Measurements from ENCODE around the gene BABAM2.

The BABAM2 gene

GRCh38 chr2:27991146-27991545, 100.6 kb downstream of the BABAM2 start:
- POLR2A ChIA-PET: no interaction called here
- TF ChIP-seq EGR2 (tag by site-specific recombination; IDR thresholded peaks at IDR 0.05; ENCODE audit: low read depth): no peak
- TF ChIP-seq ZNF645 (tag by site-specific recombination; IDR thresholded peaks at IDR 0.05): no peak
- TF ChIP-seq ZNF138 (tag by site-specific recombination; IDR thresholded peaks at IDR 0.05; ENCODE audit: borderline replicate concordance): no peak
- TF ChIP-seq ZNF585B (tag by site-specific recombination; IDR thresholded peaks at IDR 0.05): no peak
- TF ChIP-seq ZNF140 (tag by site-specific recombination; IDR thresholded peaks at IDR 0.05): no peak
- no peak for TF ChIP-seq ZBTB7A (tag by site-specific recombination; IDR thresholded peaks at IDR 0.05; ENCODE audit: low read depth)
- no peak for TF ChIP-seq HOXA7 (CRISPR knock-in tag; IDR thresholded peaks at IDR 0.05; ENCODE audit: borderline replicate concordance)
- no peak for TF ChIP-seq ZNF16 (tag by site-specific recombination; IDR thresholded peaks at IDR 0.05; ENCODE audit: low read depth)
- no peak for TF ChIP-seq ZNF214 (tag by site-specific recombination; IDR thresholded peaks at IDR 0.05; ENCODE audit: borderline replicate concordance)
- no peak for TF ChIP-seq ZNF677 (tag by site-specific recombination; IDR thresholded peaks at IDR 0.05)
- no peak for TF ChIP-seq ZNF837 (tag by site-specific recombination; IDR thresholded peaks at IDR 0.05)
- TF ChIP-seq ZNF211 (tag by site-specific recombination; IDR thresholded peaks at IDR 0.05; ENCODE audit: low read depth): no peak
- TF ChIP-seq SALL2 (tag by site-specific recombination; IDR thresholded peaks at IDR 0.05; ENCODE audit: borderline replicate concordance): no peak
- TF ChIP-seq ZNF169 (tag by site-specific recombination; IDR thresholded peaks at IDR 0.05): no peak
- no peak for TF ChIP-seq ZXDB (tag by site-specific recombination; IDR thresholded peaks at IDR 0.05)
- TF ChIP-seq ZNF514 (tag by site-specific recombination; IDR thresholded peaks at IDR 0.05): no peak
- TF ChIP-seq ZNF670 (tag by site-specific recombination; IDR thresholded peaks at IDR 0.05; ENCODE audit: low read depth): no peak
- no peak for TF ChIP-seq ZNF610 (tag by site-specific recombination; IDR thresholded peaks at IDR 0.05; ENCODE audit: borderline replicate concordance)
- no peak for TF ChIP-seq ZNF660 (tag by site-specific recombination; IDR thresholded peaks at IDR 0.05)

GRCh38 chr2:27992787-27993401, 102.4 kb downstream of the BABAM2 start:
- Histone ChIP-seq H3K36me3 (ENCODE audit: control insufficient read depth in 2 of 2, insufficient read depth in 1 of 2, low read length in 2 of 2) (no peaks in the 10 kb centered on the region), H3K27ac (ENCODE audit: extremely low read depth, low read depth, low read length) (no peak overlapping the region), H3K4me3 (ENCODE audit: low read depth, low read length) (no peak overlapping the region), H3K9me3 (ENCODE audit: control insufficient read depth, insufficient read depth, low read depth, low read length) (no peaks in the 10 kb centered on the region), H3K4me1 (ENCODE audit: control insufficient read depth, insufficient read depth, low read length) (no peaks in the 10 kb centered on the region)
- TF ChIP-seq SCRT2 (tag by site-specific recombination; IDR thresholded peaks at IDR 0.05) (no peak), TSHZ1 (tag by site-specific recombination; IDR thresholded peaks at IDR 0.05; ENCODE audit: borderline replicate concordance) (no peak), ZNF223 (tag by site-specific recombination; IDR thresholded peaks at IDR 0.05) (no peak), ZNF350 (tag by site-specific recombination; IDR thresholded peaks at IDR 0.05) (no peak), KLF17 (tag by site-specific recombination; IDR thresholded peaks at IDR 0.05) (no peak), ZNF791 (tag by site-specific recombination; IDR thresholded peaks at IDR 0.05) (no peak), ZNF335 (tag by site-specific recombination; conservative IDR thresholded peaks at IDR 0.05) (no peak), ZNF560 (tag by site-specific recombination; IDR thresholded peaks at IDR 0.05; ENCODE audit: borderline replicate concordance) (no peak), ZNF302 (tag by site-specific recombination; IDR thresholded peaks at IDR 0.05; ENCODE audit: low read depth) (no peak), ZNF549 (tag by site-specific recombination; IDR thresholded peaks at IDR 0.05) (no peak)
- ChIA-PET CTCF (no interaction called here), POLR2A (no interaction called here)

More at GRCh38 chr2:27991146-27991545, 100.6 kb downstream of the BABAM2 start:
- Histone ChIP-seq H3K9me3 (ENCODE audit: control insufficient read depth, insufficient read depth, low read depth, low read length) (no peaks in the 10 kb centered on the region), H3K4me1 (ENCODE audit: control insufficient read depth, insufficient read depth, low read length) (no peaks in the 10 kb centered on the region), H3K27ac (ENCODE audit: extremely low read depth, low read depth, low read length) (no peak overlapping the region), H3K36me3 (ENCODE audit: control insufficient read depth in 2 of 2, insufficient read depth in 1 of 2, low read length in 2 of 2) (no peaks in the 10 kb centered on the region), H3K4me3 (ENCODE audit: low read depth, low read length) (no peak overlapping the region)
- CTCF ChIA-PET: no interaction called here
